ENCODE measurements around the gene MARK4.

Gene MARK4

GRCh38 chr19:45215391-45216191, 35.5 kb upstream of the MARK4 start:
- DNase-seq: peak; percentile 56
- Mint-ChIP-seq H3K4me1 (peaks cover 76% of the 10 kb centered on the region), H3K4me3 (peak overlapping the region; percentile 76), H3K9me3 (peaks cover 3% of the 10 kb centered on the region), H3K36me3 (ENCODE audit: low read depth) (no peaks in the 10 kb centered on the region), H3K27me3 (ENCODE audit: low read depth, poor library complexity) (peaks cover 87% of the 10 kb centered on the region), H3K27ac (no peak overlapping the region)
- TF ChIP-seq CTCF (IDR thresholded peaks at IDR 0.05): no peak

GRCh38 chr19:45216667-45217066, 34.4 kb upstream of the MARK4 start:
- no peak for DNase-seq
- Mint-ChIP-seq H3K9me3 (peaks cover 3% of the 10 kb centered on the region), H3K27ac (no peak overlapping the region), H3K4me3 (peak overlapping the region; percentile 60), H3K4me1 (peaks cover 67% of the 10 kb centered on the region), H3K36me3 (ENCODE audit: low read depth) (no peaks in the 10 kb centered on the region), H3K27me3 (ENCODE audit: low read depth, poor library complexity) (peaks cover 88% of the 10 kb centered on the region)
- TF ChIP-seq CTCF (IDR thresholded peaks at IDR 0.05): no peak

- Mint-ChIP-seq H3K27ac (no peak overlapping the region), H3K4me1 (peaks cover 63% of the 10 kb centered on the region), H3K9me3 (peaks cover 3% of the 10 kb centered on the region), H3K27me3 (ENCODE audit: low read depth, poor library complexity) (peaks cover 94% of the 10 kb centered on the region), H3K4me3 (peak overlapping the region; percentile 60), H3K36me3 (ENCODE audit: low read depth) (peaks cover 2% of the 10 kb centered on the region)
- TF ChIP-seq CTCF (IDR thresholded peaks at IDR 0.05): no peak
- peak; percentile 43 for DNase-seq
Observed at GRCh38 chr19:45217193-45217956, 33.7 kb upstream of the MARK4 start.

- no peak for TF ChIP-seq CTCF (IDR thresholded peaks at IDR 0.05)
- peaks cover 3% of the 10 kb centered on the region for H3K9me3 Mint-ChIP-seq
- H3K4me3 Mint-ChIP-seq: peak overlapping the region; percentile 48
- peaks cover 5% of the 10 kb centered on the region for H3K36me3 Mint-ChIP-seq (ENCODE audit: low read depth)
- no peak for DNase-seq
- peaks cover 62% of the 10 kb centered on the region for H3K4me1 Mint-ChIP-seq
- H3K27me3 Mint-ChIP-seq (ENCODE audit: low read depth, poor library complexity): peaks cover 94% of the 10 kb centered on the region
- H3K27ac Mint-ChIP-seq: no peak overlapping the region
Observed at GRCh38 chr19:45217957-45218334, 33.1 kb upstream of the MARK4 start.

- Mint-ChIP-seq H3K27me3 (ENCODE audit: low read depth, poor library complexity) (peaks cover 95% of the 10 kb centered on the region), H3K9me3 (peaks cover 3% of the 10 kb centered on the region), H3K27ac (no peak overlapping the region), H3K36me3 (ENCODE audit: low read depth) (peaks cover 5% of the 10 kb centered on the region), H3K4me1 (peaks cover 59% of the 10 kb centered on the region), H3K4me3 (peak overlapping the region; percentile 55)
- DNase-seq: no peak
- no peak for TF ChIP-seq CTCF (IDR thresholded peaks at IDR 0.05)
Observed at GRCh38 chr19:45218426-45218825, 32.6 kb upstream of the MARK4 start.
